ENCODE measurements around the gene VMAC.

The VMAC gene

GRCh38 chr19:5893296-5893903, 11.3 kb upstream of the VMAC start:
- peaks cover 3% of the 10 kb centered on the region for H3K36me3 Mint-ChIP-seq
- H3K4me1 Mint-ChIP-seq = no peaks in the 10 kb centered on the region
- H3K27me3 Mint-ChIP-seq = peaks cover 25% of the 10 kb centered on the region
- H3K9me3 Mint-ChIP-seq = no peaks in the 10 kb centered on the region
- no peak overlapping the region for H3K4me3 Mint-ChIP-seq
- CTCF ChIA-PET = interaction anchor here (0.6 to 4.1 kb wide), 2 partner anchors 89 to 165 kb away, joined by 3 to 25 read pairs; no protein-coding TSS in a partner anchor
- DNase-seq = no peak
- no peak overlapping the region for H3K27ac Mint-ChIP-seq

DNA sequence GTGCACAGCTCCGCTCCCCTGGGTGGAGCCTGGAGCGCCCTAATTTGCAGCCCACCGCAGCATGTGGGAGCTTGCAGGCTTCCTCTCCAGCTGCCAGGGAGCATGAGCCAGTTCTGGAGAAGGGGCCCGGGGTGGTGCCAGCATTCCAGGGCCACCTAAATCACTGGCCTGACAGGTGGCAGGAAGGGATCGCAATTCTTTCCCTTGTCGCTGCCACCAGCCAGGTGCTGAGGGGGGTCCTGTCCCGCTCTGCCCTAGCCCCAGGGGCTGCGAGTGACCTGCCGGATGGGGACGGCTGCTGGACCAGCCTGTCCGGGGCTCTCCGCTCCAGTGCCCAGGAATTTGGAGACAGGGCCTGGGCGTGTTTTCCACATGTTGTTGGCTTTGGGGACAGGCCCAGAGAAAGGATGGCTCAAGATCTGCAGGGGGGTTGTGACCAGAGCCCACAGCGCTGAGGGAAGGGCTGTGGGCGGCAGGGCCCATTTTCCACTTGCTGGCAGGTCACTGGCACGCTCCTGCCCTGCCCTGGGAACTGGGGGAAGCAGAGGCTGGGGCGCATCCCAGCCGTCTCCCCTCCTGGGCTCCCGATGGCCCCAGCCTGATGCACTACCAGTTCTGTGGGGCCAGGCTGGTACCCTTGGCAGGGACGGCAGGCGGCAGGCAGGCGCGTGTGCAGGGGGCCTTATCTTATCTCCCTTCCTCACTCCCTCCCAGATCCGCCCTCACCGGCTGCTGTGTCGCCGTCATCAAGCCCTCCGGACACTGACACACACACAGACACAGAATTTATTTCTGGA, 10.6 kb upstream of the VMAC start:
- peaks cover 3% of the 10 kb centered on the region for H3K36me3 Mint-ChIP-seq
- H3K27me3 Mint-ChIP-seq = peaks cover 24% of the 10 kb centered on the region
- CTCF ChIA-PET = interaction anchor here (4.1 kb wide), 1 partner anchor 90 kb away, joined by 25 read pairs; no protein-coding TSS in a partner anchor
- H3K27ac Mint-ChIP-seq = no peak overlapping the region
- no peak overlapping the region for H3K4me3 Mint-ChIP-seq
- no peak for DNase-seq
- H3K4me1 Mint-ChIP-seq = no peaks in the 10 kb centered on the region
- no peaks in the 10 kb centered on the region for H3K9me3 Mint-ChIP-seq

- H3K4me1 Mint-ChIP-seq = no peaks in the 10 kb centered on the region
- DNase-seq = no peak
- CTCF ChIA-PET = no interaction called here
- no peak overlapping the region for H3K27ac Mint-ChIP-seq
- H3K27me3 Mint-ChIP-seq = peaks cover 16% of the 10 kb centered on the region
- H3K9me3 Mint-ChIP-seq = no peaks in the 10 kb centered on the region
- peaks cover 3% of the 10 kb centered on the region for H3K36me3 Mint-ChIP-seq
- H3K4me3 Mint-ChIP-seq = no peak overlapping the region
Observed at GRCh38 chr19:5894704-5895349, 9.8 kb upstream of the VMAC start.

DNA sequence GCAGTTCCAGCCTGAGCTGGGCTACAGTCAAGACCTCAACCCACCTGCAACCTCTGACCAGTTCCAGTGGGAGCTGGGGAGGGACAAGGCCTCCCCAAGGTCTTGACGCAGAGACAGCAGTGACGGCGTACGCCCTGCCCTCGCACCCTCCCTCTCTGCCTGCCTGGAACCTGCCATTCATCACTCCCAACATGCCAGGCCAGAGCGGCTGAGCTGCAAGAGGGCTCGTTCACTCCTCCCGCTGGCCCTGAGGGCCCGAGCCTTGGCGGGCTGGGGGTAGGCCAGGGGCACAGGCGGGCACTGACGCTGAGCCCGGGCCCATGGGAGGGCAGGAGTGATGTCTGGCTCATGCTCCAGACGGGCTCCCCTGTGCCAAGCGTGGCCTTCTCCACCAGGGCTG, 9.3 kb upstream of the VMAC start:
- CTCF ChIA-PET = no interaction called here
- H3K4me3 Mint-ChIP-seq = no peak overlapping the region
- no peak for DNase-seq
- H3K27ac Mint-ChIP-seq = no peak overlapping the region
- peaks cover 11% of the 10 kb centered on the region for H3K27me3 Mint-ChIP-seq
- no peaks in the 10 kb centered on the region for H3K9me3 Mint-ChIP-seq
- H3K36me3 Mint-ChIP-seq = peaks cover 8% of the 10 kb centered on the region
- peaks cover 4% of the 10 kb centered on the region for H3K4me1 Mint-ChIP-seq

- H3K4me3 Mint-ChIP-seq = no peak overlapping the region
- H3K27ac Mint-ChIP-seq = no peak overlapping the region
- CTCF ChIA-PET = no interaction called here
- no peak for DNase-seq
- no peaks in the 10 kb centered on the region for H3K9me3 Mint-ChIP-seq
- peaks cover 5% of the 10 kb centered on the region for H3K4me1 Mint-ChIP-seq
- H3K36me3 Mint-ChIP-seq = peaks cover 9% of the 10 kb centered on the region
- peaks cover 11% of the 10 kb centered on the region for H3K27me3 Mint-ChIP-seq
Observed at GRCh38 chr19:5895890-5896289, 8.8 kb upstream of the VMAC start.

- peaks cover 11% of the 10 kb centered on the region for H3K4me1 Mint-ChIP-seq
- DNase-seq = no peak
- H3K27me3 Mint-ChIP-seq = peaks cover 7% of the 10 kb centered on the region
- no peak overlapping the region for H3K4me3 Mint-ChIP-seq
- CTCF ChIA-PET = interaction anchor here (1.0 kb wide), 1 partner anchor 92 kb away, joined by 3 read pairs; no protein-coding TSS in a partner anchor
- no peak overlapping the region for H3K27ac Mint-ChIP-seq
- H3K9me3 Mint-ChIP-seq = no peaks in the 10 kb centered on the region
- H3K36me3 Mint-ChIP-seq = peaks cover 12% of the 10 kb centered on the region
Observed at GRCh38 chr19:5896365-5897076, 8.2 kb upstream of the VMAC start.

- Mint-ChIP-seq H3K4me1 (peaks cover 15% of the 10 kb centered on the region), H3K9me3 (no peaks in the 10 kb centered on the region), H3K27ac (no peak overlapping the region), H3K27me3 (peaks cover under 1% of the 10 kb centered on the region), H3K4me3 (no peak overlapping the region), H3K36me3 (peaks cover 12% of the 10 kb centered on the region)
- no peak for DNase-seq
- CTCF ChIA-PET = interaction anchor here (1.0 kb wide), 1 partner anchor 93 kb away, joined by 3 read pairs; no protein-coding TSS in a partner anchor
Observed at GRCh38 chr19:5897189-5897969, 7.3 kb upstream of the VMAC start.

GRCh38 chr19:5899728-5900526, 4.7 kb upstream of the VMAC start:
- H3K27ac Mint-ChIP-seq = peak overlapping the region; percentile 52
- CTCF ChIA-PET = interaction anchor here (1.1 to 1.3 kb wide), 2 partner anchors 71 to 96 kb away, joined by 5 to 7 read pairs; no protein-coding TSS in a partner anchor
- no peak overlapping the region for H3K4me3 Mint-ChIP-seq
- DNase-seq = no peak
- peaks cover 19% of the 10 kb centered on the region for H3K36me3 Mint-ChIP-seq
- no peaks in the 10 kb centered on the region for H3K9me3 Mint-ChIP-seq
- no peaks in the 10 kb centered on the region for H3K27me3 Mint-ChIP-seq
- peaks cover 22% of the 10 kb centered on the region for H3K4me1 Mint-ChIP-seq

DNA sequence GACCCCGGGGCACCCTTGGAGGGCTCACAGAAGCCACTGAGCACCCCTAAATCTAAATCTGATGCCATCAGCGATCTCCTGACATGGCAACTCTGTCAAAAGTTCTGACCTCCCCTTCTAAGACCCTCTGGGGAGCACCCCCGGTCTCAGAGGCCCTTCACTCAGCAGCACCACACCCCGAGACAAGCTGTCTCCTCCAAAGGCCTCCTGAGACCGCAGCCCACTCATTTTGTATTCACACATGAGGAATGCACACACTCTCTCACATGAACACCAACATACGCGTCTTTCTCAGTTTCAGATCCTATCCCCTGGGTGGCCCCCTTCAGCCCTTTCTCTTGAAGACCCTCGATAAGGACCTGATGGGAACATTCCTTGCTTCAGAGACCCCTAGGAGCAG, 3.7 kb upstream of the VMAC start:
- no peaks in the 10 kb centered on the region for H3K9me3 Mint-ChIP-seq
- CTCF ChIA-PET = interaction anchor here (1.3 kb wide), 1 partner anchor 72 kb away, joined by 5 read pairs; no protein-coding TSS in a partner anchor
- H3K27ac Mint-ChIP-seq = no peak overlapping the region
- H3K4me1 Mint-ChIP-seq = peaks cover 25% of the 10 kb centered on the region
- peak overlapping the region; percentile 12 for H3K4me3 Mint-ChIP-seq
- H3K36me3 Mint-ChIP-seq = peaks cover 16% of the 10 kb centered on the region
- DNase-seq = no peak
- H3K27me3 Mint-ChIP-seq = no peaks in the 10 kb centered on the region

GRCh38 chr19:5903056-5903623, 1.5 kb upstream of the VMAC start:
- Mint-ChIP-seq H3K9me3 (no peaks in the 10 kb centered on the region), H3K27ac (peak overlapping the region; percentile 100), H3K4me1 (peaks cover 35% of the 10 kb centered on the region), H3K4me3 (peak overlapping the region; percentile 91), H3K27me3 (no peaks in the 10 kb centered on the region), H3K36me3 (peaks cover 17% of the 10 kb centered on the region)
- CTCF ChIA-PET = interaction anchor here (1.1 to 4.3 kb wide), 3 partner anchors 95 to 119 kb away, joined by 3 to 22 read pairs (median 13); partner anchors contain the start of gene NRTN
- DNase-seq = peak; percentile 25

- Mint-ChIP-seq H3K27ac (peak within 1 kb of the TSS; percentile 100), H3K4me3 (peak within 1 kb of the TSS; percentile 91), H3K9me3 (no peaks in the 10 kb centered on the region), H3K27me3 (no peaks in the 10 kb centered on the region), H3K4me1 (peaks cover 35% of the 10 kb centered on the region), H3K36me3 (peaks cover 17% of the 10 kb centered on the region)
- CTCF ChIA-PET = interaction anchor here (0.9 to 4.3 kb wide), 5 partner anchors 64 to 118 kb away, joined by 3 to 22 read pairs (median 3); partner anchors contain the start of gene NRTN
- peak; percentile 97 for DNase-seq
Observed at GRCh38 chr19:5903624-5904351, 884 bp upstream of the VMAC start, which contains the start of gene NDUFA11. TSS of gene NDUFA11 (minus strand) at chr19:5903790. CDS start at chr19:5903708, 82 bp downstream.

All from activated naive CD4-positive, alpha-beta T cell treated with anti-CD3 and anti-CD28 coated beads, Interleukin-2, amount 10 ng/mL, durations not matched to agents 7 days and 5 days (primary cell).